NCI-H146 treated with DMSO at 0.1 percent for 48 hours (cell line): ENCODE measurements around the gene PRKCB.
"Not testable (repeated sequence)": the region's sequence is repeated elsewhere in the genome, so short reads cannot be mapped to it uniquely, and the experiment has no call there.

Source experiments
- DNase-seq: peaks from one replicate; lab custom pipeline; 2025; ENCODE audit not compliant: unreplicated experiment; lab: John Stamatoyannopoulos, UW

PRKCB gene

DNA sequence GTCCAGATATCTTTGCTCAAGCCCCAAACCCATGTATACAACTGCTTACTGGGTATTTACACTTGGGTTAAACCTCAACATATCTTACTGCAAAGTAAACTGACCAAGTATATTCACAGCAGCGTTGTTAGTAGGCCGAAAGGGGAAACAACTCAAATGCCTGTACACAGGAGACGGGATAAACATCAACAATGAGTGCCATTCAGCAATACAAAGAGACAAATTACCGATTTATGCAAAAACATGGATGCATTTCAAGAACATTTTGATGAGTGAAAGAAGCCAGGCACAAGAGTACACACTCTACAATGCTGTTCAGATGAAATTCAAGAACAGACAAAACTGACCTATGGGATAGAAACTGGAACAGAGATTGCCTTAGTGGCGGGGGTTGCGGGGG lies 284.0 kb downstream of the PRKCB start:
- no peak for DNase-seq

DNA sequence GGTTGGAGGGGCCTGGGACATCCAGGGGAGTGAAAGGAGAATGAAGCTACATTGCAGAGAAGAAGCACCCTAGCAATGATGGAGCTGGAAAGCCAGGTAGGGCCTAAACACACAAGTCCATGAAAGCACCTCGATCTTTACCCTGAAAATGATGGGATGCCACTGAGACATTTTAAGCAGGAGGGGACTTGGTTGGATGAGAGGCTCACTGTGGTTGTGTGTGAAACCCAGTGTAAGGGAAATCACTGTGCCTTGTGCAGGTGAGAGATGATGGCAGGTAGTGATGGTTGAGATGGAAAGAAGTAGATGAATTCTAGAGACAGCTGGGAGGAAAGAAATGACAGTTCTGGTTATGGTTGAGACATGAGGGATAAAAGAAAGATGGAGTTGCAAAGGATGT lies 287.5 kb downstream of the PRKCB start:
- no peak for DNase-seq

DNA sequence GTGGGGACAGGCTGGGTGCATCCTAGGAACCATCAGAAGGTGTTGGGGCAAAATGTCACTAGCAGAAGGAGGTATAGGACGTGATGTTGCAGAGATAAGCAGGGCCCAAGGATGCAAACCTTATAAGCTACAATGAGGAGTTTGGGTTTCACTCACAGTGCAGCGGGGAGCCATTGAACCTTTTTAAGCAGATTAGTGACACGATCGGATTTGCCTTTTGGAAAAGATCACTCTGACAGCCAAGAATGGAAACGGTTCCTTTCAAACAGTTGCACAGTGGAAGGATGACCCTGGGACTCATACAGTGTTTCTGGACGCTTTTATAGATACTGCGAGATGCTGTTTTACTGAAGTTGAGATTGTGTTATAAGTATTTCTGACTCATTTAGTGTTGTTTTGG lies 288.5 kb downstream of the PRKCB start:
- DNase-seq = no peak

DNA sequence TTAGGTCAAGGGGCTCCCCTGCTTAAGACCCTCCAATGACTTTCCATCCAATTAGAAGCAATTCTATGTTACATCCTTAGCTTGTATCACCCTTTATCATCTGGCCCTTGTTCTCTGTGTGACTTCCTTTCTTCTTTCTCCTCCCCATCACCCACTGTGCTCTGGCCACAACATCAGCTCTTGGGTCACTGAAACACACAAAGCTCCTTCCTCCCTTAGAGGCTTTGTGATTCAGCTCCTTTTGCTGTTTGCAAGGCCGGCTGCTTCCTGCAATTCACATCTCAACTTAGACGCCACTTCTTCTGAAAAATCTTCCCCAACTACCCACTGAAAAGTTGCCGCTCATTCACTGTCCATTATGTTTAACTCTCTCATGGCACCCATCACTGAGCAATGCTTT lies 289.4 kb downstream of the PRKCB start:
- no peak for DNase-seq

DNA sequence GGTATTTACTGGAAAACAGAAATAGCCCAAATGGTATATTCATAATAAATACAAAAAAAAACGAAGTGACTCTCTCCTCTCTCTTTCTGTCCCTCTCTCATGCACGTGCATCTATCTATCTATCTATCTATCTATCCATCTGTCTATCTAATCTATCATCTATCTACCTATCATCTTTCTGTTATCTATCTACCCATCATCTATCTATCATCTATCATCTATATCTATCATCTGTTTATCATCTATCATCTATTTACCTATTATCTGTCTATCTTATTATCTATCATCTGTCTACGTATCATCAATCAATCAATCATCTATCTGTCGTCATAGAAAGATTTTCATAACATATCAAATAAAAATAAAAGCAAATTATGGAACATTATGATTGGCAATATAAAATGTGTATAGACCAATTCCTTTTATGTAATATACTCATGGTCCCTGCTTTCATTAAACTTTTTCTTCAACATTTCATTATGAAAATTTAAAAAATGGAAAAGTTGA lies 293.7 kb downstream of the PRKCB start:
- DNase-seq = no peak

DNA sequence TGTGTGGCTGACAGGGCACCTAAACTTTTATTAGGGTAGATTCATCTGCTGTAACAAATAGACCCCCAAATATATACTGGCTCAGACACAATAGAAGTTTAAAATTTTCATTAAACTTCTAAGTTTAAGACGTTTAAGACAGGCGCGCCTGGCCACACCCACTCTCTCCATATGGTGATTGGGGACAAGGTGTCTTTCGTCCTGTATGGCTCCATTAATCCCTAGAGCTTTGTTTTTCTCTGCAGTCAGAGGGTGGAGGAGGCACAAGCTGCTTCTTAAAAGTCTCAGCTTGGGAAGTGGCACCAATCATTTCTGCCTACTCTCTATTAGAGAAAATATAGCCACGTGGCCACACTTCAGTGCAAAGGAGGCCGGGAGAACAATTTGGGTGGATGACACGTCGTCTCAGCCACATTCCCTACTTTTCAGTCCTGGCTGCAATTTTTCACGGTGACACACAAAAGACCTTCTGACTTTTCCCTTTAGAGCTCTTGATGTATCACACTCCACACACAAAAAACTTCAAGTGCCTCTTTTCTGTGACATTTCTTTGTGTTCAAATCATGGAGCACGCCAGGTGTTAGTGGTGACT lies 294.8 kb downstream of the PRKCB start:
- DNase-seq = no peak

DNA sequence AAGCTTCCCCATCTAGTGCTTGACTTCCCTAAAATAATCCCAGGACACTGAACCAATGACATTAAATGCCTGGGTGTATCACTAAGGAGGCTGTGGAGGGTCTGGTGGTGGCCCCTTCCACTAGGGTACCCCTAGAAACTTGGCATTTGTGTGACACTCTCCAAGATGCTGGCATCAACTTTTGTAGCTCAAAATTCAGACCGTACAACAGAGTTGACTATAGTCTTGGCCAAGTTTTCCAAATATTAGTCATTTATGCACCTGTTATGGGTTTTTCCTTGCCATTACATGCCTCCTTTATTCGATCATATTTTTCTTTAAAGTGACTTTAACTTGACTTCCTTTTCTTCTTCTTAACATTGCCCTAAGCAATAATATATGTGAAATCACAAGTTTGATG lies 295.5 kb downstream of the PRKCB start:
- no peak for DNase-seq

DNA sequence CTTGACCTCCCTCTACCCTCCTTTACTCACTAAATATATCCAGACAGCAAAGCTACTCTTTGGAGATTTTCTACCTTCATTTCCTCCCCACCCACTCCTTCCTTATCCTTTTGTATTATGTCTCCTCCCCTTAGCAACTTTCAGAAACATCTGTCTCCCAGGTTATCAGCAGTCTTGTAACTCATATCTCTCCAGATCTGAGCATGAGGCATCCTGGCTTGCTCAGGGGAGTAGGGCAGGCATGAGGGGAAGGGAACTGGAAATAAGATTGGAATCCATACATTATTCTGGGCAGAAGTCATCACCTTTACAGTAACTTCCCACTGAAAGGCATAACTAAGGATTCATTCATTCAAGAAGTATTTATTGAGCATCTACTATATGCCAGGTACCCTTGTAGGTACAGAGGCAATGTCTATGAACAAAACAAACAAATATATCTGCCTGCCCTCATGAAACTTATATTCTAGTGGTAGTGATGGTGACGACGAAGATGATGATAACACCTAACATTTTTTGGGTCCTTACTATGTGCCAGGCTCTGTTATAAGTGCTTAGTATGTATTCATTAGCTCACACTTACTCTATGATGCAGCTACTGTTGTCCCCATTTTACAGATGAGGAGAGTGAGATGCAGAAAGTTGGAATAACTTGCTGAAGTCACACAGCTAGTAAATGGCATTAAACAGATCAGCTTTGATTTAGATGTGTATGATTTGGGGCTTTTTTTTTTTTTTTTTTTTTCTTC lies 296.4 kb downstream of the PRKCB start:
- no peak for DNase-seq

DNA sequence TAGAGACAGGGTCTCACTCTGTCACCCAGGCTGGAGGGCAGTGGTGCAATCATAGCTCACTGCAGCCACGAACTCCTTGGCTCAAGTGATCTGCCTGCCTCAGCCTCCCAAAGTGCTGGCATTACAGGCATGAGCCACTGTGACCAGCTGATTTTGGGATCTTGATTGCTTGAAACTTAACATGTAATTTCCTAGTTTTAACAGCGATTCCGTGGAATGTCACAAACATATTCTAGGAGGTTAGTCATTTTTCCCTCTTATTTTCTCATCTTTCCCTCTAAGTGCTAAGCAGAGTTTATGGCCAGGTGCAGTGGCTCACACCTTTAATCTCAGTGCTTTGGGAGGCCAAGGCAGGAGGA lies 297.0 kb downstream of the PRKCB start:
- no peak for DNase-seq

DNA sequence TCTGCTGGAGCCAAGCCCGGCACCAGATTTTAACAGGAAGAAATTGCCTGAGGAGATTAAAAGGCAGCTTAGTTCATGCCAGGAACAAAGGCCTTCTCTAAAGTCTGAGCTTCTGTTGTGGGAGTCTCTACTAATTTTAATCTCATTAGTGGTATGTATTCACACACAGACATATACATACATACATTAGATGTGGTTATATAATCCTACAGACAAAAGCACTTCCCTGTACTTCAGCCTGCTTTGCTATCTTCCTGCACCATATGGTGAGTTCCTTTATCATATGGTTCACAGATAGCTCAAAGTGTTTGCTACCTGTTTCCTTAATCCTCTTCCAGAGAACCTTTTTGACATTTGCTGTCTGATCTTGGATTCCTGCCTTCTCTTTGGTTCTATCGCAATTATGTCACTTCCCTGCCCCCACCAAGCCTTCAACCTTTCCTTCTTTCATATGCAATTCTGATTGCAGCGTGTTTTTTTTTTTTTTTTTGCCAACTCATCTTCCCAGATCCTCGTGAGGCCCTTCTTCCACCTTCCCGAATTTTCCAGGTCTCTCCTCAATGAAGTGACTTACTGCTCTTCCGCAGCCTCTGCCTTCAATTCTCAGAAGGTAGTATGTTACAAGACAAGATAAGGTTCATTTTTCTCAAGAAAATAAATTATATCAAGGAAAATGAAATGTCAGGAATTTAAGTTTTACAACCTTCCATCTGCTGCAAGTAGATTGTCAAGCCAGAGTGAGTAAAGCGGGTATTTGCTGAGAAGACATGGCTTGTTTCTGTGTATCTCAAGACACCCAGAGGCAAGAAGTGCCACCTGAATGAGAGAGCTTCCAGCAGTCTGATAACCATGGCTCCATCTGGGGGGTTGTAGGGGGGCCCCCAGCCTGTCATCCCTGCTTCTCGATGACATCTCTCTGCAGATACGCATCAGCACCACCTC lies 300.1 kb downstream of the PRKCB start:
- DNase-seq = no peak

DNA sequence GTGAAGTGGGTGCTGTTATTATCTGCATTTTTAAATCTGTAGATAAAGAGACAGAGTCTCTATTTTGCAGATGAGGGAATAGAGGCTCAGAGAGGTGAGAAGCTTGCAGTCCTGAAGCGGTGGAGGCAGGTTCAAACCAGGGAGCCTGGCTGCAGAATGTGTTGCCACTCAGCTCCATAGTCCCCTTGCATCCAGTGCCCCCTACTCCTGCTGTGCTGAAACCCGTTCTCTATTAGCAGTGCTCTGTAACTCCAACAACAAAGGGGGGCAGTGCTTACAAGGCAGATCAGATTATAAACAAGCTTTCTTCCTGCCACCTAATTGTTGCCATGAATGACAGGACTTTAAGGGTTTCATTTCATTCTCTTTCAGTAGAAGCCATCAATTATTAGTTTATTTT lies 302.2 kb downstream of the PRKCB start:
- DNase-seq = no peak

DNA sequence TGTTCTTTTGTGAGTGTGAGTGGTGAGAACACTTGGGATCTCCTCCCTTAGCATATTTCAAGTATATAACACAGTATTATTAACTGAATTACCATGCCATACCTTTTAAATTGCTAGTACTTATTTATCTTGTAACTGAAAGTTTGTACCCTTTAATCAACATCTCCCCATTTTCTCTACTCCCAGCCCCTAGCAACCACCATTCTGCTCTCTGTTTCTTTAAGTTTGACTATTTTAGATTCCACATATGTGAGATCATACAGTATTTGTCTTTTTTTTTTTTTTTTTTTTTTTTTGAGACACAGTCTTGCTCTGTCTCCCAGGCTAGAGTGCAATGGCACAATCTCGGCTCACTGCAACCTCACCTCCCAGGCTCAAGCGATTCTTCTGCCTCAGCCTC lies 302.8 kb downstream of the PRKCB start:
- no peak for DNase-seq

DNA sequence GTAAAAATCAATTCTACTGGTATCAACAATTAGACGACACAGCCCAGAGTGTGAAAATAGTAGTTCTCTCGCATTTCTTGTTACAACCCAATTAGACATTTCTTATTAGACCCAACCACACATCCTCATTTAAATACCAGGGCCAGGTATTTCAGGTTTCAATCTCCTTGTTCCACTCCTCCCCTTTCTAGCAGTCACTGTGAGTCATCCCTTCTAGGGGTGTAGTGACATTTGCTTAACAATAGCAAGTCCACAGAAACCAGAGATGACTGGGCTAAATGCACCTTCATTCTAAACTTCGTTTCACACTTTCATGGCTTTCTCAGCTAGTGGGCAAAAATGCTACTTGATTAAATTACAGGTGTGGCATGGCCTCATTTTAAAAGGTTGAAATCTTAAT lies 303.5 kb downstream of the PRKCB start:
- no peak for DNase-seq

DNA sequence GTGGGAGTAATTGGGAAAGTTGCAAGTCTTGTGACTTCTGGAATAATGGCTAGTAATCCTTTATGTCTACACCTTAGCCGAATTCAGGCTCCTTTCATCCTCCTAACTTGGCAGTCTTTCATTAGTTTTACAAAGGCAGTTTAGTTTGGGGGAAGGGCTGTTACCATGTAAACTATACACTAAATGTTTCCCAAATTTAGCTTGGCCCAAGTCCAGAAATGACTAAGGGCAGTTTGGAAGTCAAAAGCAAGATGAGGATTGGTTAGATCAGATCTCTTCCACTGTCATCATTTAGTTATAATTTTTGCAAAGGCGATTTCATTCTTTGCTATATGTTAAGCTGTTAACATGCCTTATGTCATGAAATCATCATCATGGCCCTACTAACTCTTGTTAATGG lies 304.9 kb downstream of the PRKCB start:
- no peak for DNase-seq

DNA sequence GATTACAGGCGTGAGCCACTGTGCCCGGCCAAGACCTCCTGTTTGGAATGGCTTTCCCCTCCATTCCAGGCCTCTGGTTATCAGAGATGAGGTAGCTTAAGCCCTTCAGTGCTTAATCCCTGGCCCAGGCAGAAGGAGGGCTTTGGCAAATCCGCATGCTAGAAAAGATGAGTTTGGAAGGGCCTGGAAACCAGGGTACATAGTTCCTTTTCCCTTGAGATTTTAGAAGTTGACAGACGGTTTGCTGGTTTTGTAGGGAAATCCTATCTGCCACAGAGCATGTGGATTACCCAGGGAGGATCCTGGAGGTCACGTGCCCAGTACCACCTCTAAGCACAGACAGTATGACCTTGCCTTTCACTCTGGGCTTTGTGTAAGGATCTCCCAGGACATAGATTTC lies 305.7 kb downstream of the PRKCB start:
- DNase-seq = no peak

DNA sequence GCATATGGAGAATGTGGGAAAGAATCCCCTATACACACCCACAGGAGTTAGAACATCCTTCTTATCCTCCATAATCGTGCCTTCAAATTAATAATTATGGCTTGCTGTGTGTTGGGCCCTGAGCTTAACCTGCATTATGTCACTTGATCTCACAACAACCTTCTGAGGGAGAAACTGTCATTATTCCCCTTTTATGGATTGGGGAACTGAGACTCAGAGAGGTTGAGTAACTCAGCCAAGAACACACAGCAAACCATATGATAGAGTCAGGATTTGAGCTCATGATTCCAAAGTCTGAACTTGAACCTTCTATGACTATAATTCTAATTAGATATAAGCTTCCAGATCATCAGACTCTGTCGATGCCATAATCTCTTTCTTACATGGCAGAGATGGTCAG lies 306.1 kb downstream of the PRKCB start:
- no peak for DNase-seq

DNA sequence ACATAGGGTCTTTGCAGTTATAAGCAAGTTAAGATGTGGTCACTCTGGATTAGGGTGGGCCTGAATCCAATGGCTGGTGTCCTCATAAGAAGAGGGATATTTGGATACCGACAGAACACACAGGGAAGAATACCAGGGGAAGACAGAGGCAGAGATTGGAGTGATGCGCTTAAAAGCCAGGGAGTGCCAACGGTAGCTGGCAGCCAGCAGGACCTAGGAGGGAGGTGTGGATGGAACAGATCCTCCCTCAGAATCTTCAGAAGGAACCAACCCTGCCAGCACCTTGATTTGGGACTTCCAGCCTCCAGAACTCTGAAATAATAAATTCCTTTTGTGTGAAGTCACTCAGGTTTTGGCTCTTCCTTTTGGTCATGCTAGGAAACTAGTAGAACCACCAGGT lies 310.1 kb downstream of the PRKCB start:
- DNase-seq = no peak

DNA sequence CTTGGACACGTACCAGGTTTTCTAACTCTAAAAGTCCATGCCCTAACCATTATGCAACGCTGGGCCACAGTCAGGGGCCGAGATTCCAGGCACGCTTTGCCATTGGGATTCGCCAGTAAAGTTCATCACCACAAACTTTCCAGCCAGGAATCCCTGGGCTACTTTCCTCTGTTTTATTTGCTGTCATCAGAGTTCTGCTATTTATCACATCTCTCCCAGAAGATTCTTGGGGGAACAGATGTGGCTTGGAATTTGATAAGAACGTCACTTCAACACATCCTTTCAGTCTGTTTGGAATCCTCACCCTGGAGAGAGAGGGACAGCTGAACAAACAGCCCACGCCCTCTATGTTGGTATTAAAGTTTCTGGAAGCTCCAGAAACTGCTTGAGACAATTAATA lies 310.7 kb downstream of the PRKCB start:
- DNase-seq = no peak

DNA sequence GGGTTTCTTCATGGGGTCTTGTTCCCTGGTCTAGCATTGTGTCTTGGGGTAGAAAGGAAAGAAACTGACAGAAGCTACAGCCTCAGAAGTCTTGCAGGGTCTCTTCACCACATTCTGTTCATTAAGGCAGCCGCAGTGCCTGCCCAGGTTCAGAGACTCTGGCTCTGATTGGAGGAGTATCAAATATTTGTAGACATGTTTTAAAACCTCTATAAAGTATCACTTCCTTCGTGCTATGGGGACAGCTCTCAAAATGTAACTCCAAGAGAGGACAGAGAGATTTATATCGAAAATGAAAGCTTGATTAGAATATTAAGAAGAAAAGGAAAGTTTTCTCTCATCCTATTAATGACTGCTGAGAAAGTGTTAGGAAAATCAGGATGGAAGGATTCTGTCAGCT lies 313.3 kb downstream of the PRKCB start:
- DNase-seq = no peak

DNA sequence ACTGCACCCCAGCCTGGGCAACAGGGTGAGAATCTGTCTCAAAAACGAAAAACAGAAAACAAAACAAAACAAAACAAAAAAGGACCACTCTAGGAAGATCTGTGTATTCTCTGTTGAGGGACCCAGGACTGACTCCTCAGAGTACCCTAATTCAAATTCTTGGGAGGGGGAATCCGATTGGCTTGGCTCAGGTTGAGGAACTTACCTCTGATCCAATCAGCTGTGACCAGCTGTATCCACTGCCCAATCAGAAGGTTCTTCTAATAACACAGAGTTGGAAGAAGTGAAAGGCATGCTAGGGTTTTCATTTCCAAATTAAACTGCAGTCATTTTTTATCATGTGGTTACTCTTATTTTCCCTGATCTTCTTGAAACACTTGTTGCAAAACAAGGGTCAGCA lies 314.5 kb downstream of the PRKCB start:
- no peak for DNase-seq

DNA sequence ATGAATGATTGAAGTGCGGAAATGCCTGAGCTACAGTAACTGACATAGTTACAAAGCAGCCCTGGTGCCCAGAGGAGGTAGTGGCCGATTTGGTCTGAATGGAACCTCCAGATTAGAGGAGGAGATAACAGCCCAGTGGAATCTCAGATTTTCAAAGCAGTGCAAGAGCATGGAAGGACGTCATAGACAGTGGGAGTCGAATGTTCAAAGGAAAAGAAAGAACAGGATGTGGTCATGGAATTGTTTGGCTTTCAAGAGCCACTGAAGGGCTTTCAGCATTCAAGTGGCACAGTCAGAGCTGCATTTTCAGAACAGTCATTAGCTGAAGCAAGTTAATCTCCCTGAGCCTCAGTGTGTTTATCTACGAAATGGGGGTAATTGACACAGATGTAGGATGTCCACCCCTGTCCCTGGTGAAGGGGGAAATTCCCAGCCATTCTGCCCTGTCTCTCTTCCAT lies 315.7 kb downstream of the PRKCB start:
- DNase-seq = no peak

DNA sequence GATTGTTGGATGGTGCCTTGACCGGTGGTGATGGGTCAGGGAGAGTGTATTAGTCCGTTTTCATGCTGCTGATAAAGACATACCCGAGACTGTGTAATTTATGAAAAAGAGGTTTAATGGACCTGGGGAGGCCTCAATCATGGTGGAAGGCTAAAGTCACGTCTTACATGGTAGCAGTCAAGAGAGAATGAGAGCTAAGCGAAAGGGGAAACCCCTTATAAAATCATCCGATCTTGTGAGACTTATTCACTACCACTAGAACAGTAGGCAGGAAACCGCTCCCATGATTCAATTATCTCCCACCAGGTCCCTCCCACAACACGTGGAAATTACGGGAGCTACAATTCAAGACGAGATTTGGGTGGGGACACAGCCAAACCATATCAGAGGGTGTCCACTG lies 316.3 kb downstream of the PRKCB start:
- DNase-seq = not testable (repeated sequence)
